Mesenteric fat pad (tissue), 1 donor: Measurements from ENCODE around the gene ANKRD40CL. TPM values are rescaled to one million over a fixed set of nuclear protein-coding genes. Genes with fewer than 3 reads are reported as not detected.
A peak's percentile ranks its signal among the peaks of the same experiment; 100 is the strongest.

Experiments
- DNase-seq: peaks from one replicate; pipeline ENCODE4 v3.0.0-alpha.2; 2020; ENCODE audit warnings: low spot score
- total RNA-seq: library from RNA; stranded (reverse); fragmentation: NEBNext Ultra II Directional; extraction: Animal tissue kit (Norgen Biotek cat#: 25700); gene quantifications from one replicate; pipeline ENCODE4 v1.2.1, GENCODE V29; 2021
- donor health status: DM: yes; HTN: yes; CAD: no.

Gene ANKRD40CL
- total RNA-seq, 1 donor from 2014 or later, result not detected

- no peak for DNase-seq
These were observed 23.3 kb upstream of the ANKRD40CL start for GRCh38 chr17:50790618-50791017.

GRCh38 chr17:50787106-50787505, 19.8 kb upstream of the ANKRD40CL start:
- no peak for DNase-seq

- DNase-seq, result no peak
These were observed 18.7 kb upstream of the ANKRD40CL start for GRCh38 chr17:50785946-50786570.

GRCh38 chr17:50785126-50785525, 17.8 kb upstream of the ANKRD40CL start:
- DNase-seq, result no peak

- no peak for DNase-seq
These were observed 16.6 kb upstream of the ANKRD40CL start for GRCh38 chr17:50783905-50784304.

- DNase-seq, result peak; percentile 95
These were observed 15.9 kb upstream of the ANKRD40CL start for GRCh38 chr17:50783193-50783660.

- no peak for DNase-seq
These were observed 13.8 kb upstream of the ANKRD40CL start for GRCh38 chr17:50781167-50781566.

- DNase-seq, result no peak
These were observed 12.5 kb upstream of the ANKRD40CL start for GRCh38 chr17:50779747-50780353.

GRCh38 chr17:50778988-50779387, 11.7 kb upstream of the ANKRD40CL start:
- DNase-seq, result no peak

GRCh38 chr17:50778471-50778870, 11.2 kb upstream of the ANKRD40CL start:
- no peak for DNase-seq

- no peak for DNase-seq
These were observed 8.6 kb upstream of the ANKRD40CL start for GRCh38 chr17:50775926-50776325.

GRCh38 chr17:50774225-50774803, 7.0 kb upstream of the ANKRD40CL start:
- peak; percentile 49 for DNase-seq

GRCh38 chr17:50771991-50772785, 4.9 kb upstream of the ANKRD40CL start:
- peak; percentile 45 for DNase-seq

- no peak for DNase-seq
These were observed 3.0 kb upstream of the ANKRD40CL start for GRCh38 chr17:50770346-50770745.

GRCh38 chr17:50769884-50770283, 2.6 kb upstream of the ANKRD40CL start:
- DNase-seq, result peak; percentile 60

- peak; percentile 89 for DNase-seq
These were observed 1.0 kb upstream of the ANKRD40CL start for GRCh38 chr17:50768346-50768761.

- DNase-seq, result peak; percentile 68
These were observed 288 bp downstream of the ANKRD40CL start for GRCh38 chr17:50767030-50767429.

- peak; percentile 76 for DNase-seq
These were observed 895 bp downstream of the ANKRD40CL start for GRCh38 chr17:50766222-50767023.

- DNase-seq, result peak; percentile 84
These were observed 1.7 kb downstream of the ANKRD40CL start for GRCh38 chr17:50765454-50766221.

GRCh38 chr17:50764734-50765149, 2.6 kb downstream of the ANKRD40CL start:
- peak; percentile 22 for DNase-seq
